Fibroblast of pulmonary artery (primary cell): ENCODE results near the gene GFOD1.

ENCODE experiments used
- DNase-seq: peaks from one replicate; pipeline ENCODE4 v3.0.0-alpha.2; 2010; ENCODE audit warnings: low read depth
- H3K4me3 ChIP-seq: replicated peaks from 2 replicates; pipeline ENCODE4 v1.5.1; 2011; ENCODE audit warnings: low read depth, mild to moderate bottlenecking, control low read depth, low read length, moderate library complexity
- TF ChIP-seq, protein P1 (sequence below): IDR thresholded peaks from 2 replicates; pipeline ENCODE4 v1.5.1; 2011; ENCODE audit warnings: mild to moderate bottlenecking, control low read depth, low read length, inconsistent platforms; ENCODE audit errors: missing control alignments

The GFOD1 gene

DNA sequence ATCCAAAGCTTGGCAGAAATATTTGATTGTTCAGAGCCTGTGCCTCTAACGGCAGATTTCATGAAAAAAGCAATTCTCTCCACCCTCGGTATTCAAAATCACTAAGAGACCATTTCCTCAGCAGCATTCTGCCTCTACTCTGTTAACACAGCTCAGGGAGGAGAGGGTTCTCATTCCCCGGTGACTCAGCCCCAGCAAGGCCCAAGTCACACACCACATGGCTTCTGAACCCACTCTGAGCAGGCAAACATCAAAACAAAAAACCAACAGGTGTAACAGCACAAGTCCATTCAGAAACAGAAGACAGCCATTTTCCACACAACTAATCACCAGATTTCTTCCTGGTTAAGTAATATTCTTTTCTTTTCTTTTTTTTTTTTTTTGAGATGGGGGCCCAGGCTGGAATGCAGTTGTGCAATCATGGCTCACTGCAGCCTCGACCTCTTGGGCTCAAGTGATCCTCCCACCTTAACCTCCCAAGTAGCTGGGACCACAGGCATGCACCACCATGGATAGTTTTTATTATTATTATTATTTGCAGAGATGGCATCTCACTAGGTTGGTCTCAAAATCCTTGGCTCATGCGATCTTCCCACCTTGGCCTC, 55.4 kb downstream of the GFOD1 start:
- TF ChIP-seq, protein P1, sequence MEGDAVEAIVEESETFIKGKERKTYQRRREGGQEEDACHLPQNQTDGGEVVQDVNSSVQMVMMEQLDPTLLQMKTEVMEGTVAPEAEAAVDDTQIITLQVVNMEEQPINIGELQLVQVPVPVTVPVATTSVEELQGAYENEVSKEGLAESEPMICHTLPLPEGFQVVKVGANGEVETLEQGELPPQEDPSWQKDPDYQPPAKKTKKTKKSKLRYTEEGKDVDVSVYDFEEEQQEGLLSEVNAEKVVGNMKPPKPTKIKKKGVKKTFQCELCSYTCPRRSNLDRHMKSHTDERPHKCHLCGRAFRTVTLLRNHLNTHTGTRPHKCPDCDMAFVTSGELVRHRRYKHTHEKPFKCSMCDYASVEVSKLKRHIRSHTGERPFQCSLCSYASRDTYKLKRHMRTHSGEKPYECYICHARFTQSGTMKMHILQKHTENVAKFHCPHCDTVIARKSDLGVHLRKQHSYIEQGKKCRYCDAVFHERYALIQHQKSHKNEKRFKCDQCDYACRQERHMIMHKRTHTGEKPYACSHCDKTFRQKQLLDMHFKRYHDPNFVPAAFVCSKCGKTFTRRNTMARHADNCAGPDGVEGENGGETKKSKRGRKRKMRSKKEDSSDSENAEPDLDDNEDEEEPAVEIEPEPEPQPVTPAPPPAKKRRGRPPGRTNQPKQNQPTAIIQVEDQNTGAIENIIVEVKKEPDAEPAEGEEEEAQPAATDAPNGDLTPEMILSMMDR: no peak
- no peak overlapping the region for H3K4me3 ChIP-seq
- peak; percentile 53 for DNase-seq

GRCh38 chr6:13431059-13431656, 56.2 kb downstream of the GFOD1 start:
- TF ChIP-seq, protein P1: no peak
- no peak overlapping the region for H3K4me3 ChIP-seq
- no peak for DNase-seq

DNA sequence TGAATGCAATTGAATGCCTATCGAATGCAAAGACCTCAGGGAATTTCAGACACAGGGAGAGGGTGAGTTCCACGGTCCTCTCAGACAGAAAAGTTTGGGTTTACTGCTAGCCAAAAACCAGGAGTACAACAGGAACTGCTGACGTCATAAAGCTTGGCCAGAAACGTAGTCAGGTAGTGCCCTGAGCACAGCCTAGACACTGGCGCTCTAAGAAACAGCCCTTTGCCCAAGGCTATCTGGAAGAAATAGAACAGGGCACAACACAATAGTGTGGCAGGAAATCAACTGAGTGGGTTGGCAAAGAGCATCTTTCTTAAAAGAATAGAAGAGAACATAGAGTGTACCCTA, 58.0 kb downstream of the GFOD1 start:
- no peak overlapping the region for H3K4me3 ChIP-seq
- TF ChIP-seq, protein P1: no peak

DNA sequence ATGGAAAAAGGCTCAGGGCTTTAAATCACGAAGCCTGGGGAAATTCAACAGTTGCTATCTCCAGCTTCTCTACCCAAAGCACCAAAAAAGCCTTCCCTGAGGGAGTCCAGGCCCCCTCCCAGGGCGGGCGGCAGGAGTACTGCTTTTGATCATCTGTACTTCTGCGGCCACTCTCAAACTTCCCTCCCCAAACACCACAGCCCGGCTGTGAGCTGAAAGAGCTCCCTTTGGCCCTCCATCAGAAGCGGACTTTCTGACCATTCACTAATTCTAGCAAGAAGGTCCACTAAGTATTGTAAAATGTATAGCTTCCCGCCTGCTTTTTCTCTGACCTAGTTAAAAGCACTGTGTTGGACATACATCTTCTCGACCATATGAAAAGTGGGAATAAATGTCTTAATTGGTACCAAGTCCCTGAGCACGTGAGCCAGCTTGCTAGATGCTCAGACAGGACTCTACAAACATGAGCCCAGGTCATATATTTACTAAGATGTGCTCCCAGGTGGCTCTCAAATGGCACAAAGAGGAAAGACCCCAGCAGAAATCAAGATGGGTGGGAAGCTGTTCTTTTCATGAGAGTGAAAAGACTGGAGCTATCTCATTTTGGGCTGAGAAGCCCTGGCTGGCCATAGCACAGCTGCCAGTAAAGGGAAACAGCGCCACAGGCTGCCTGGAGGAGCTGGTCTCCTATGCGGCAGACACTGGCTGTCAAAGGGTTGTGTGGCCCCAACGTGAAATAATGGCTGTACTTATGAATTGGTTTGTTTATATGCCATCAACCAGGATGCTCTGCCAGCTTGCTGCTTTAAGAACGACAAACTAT, 58.6 kb downstream of the GFOD1 start:
- TF ChIP-seq, protein P1: no peak
- no peak for DNase-seq
- no peak overlapping the region for H3K4me3 ChIP-seq

More for the DNA sequence above, 58.0 kb downstream of the GFOD1 start:
- no peak for DNase-seq

GRCh38 chr6:13427801-13428582, 59.4 kb downstream of the GFOD1 start:
- TF ChIP-seq, protein P1: no peak
- no peak overlapping the region for H3K4me3 ChIP-seq
- no peak for DNase-seq

- DNase-seq: no peak
- no peak overlapping the region for H3K4me3 ChIP-seq
- TF ChIP-seq, protein P1: no peak
Observed at GRCh38 chr6:13427316-13427715, 60.1 kb downstream of the GFOD1 start.
